ENCODE measurements around the gene EPDR1.
A peak's percentile ranks its signal among the peaks of the same experiment; 100 is the strongest.

EPDR1 gene

GRCh38 chr7:37920305-37920848, at the start of gene EPDR1:
Gene EPDR1, plus strand, starts transcription at chr7:37920640. Its CDS starts 300 bp downstream, at chr7:37920940.
- peak; percentile 19 for DNase-seq (ENCODE audit: extremely low spot score)
- ChIA-PET CTCF (interaction anchor here (1.3 kb wide), 1 partner anchor 425 kb away, joined by 5 read pairs; no protein-coding TSS in a partner anchor), POLR2A (no interaction called here)
- no peak for TF ChIP-seq FOXA1 (IDR thresholded peaks at IDR 0.05)
- no peak for TF ChIP-seq BHLHE40 (IDR thresholded peaks at IDR 0.05; ENCODE audit: borderline replicate concordance)
- no peak for TF ChIP-seq ZNF384 (IDR thresholded peaks at IDR 0.05)
- TF ChIP-seq PKNOX1 (IDR thresholded peaks at IDR 0.05): no peak

GRCh38 chr7:37882086-37882485, 38.4 kb upstream of the EPDR1 start:
- DNase-seq (ENCODE audit: extremely low spot score): no peak
- ChIA-PET POLR2A (no interaction called here), CTCF (no interaction called here)
- no peak for TF ChIP-seq HDGF (IDR thresholded peaks at IDR 0.05; ENCODE audit: borderline replicate concordance)
- no peak for TF ChIP-seq ELF4 (IDR thresholded peaks at IDR 0.05)
- TF ChIP-seq FOXA1 (IDR thresholded peaks at IDR 0.05): no peak
- TF ChIP-seq FOXK2 (IDR thresholded peaks at IDR 0.05): no peak
- TF ChIP-seq NFRKB (IDR thresholded peaks at IDR 0.05): no peak
- TF ChIP-seq SUZ12 (IDR thresholded peaks at IDR 0.05): no peak
- TF ChIP-seq TARDBP (IDR thresholded peaks at IDR 0.05): no peak
- TF ChIP-seq BHLHE40 (IDR thresholded peaks at IDR 0.05; ENCODE audit: borderline replicate concordance): no peak
- no peak for TF ChIP-seq ZNF384 (IDR thresholded peaks at IDR 0.05)
- no peak for TF ChIP-seq CTBP1 (IDR thresholded peaks at IDR 0.05; ENCODE audit: borderline replicate concordance)
- TF ChIP-seq L3MBTL2 (conservative IDR thresholded peaks at IDR 0.05): no peak
- TF ChIP-seq LEF1 (IDR thresholded peaks at IDR 0.05; ENCODE audit: borderline replicate concordance): no peak
- TF ChIP-seq FOXM1 (IDR thresholded peaks at IDR 0.05; ENCODE audit: borderline replicate concordance): no peak
- no peak for TF ChIP-seq PKNOX1 (IDR thresholded peaks at IDR 0.05)
- TF ChIP-seq ARNT (IDR thresholded peaks at IDR 0.05): no peak
- no peak for TF ChIP-seq SP1 (IDR thresholded peaks at IDR 0.05)

- ChIA-PET CTCF (no interaction called here), POLR2A (no interaction called here)
- no peak for DNase-seq (ENCODE audit: extremely low spot score)
- no peak for TF ChIP-seq ZNF384 (IDR thresholded peaks at IDR 0.05)
- no peak for TF ChIP-seq FOXM1 (IDR thresholded peaks at IDR 0.05; ENCODE audit: borderline replicate concordance)
- no peak for TF ChIP-seq FOXA1 (IDR thresholded peaks at IDR 0.05)
- no peak for TF ChIP-seq HDGF (IDR thresholded peaks at IDR 0.05; ENCODE audit: borderline replicate concordance)
- no peak for TF ChIP-seq ARNT (IDR thresholded peaks at IDR 0.05)
- TF ChIP-seq ELF4 (IDR thresholded peaks at IDR 0.05): no peak
- TF ChIP-seq SUZ12 (IDR thresholded peaks at IDR 0.05): no peak
- no peak for TF ChIP-seq LEF1 (IDR thresholded peaks at IDR 0.05; ENCODE audit: borderline replicate concordance)
- TF ChIP-seq TARDBP (IDR thresholded peaks at IDR 0.05): no peak
- no peak for TF ChIP-seq NFRKB (IDR thresholded peaks at IDR 0.05)
- TF ChIP-seq FOXK2 (IDR thresholded peaks at IDR 0.05): no peak
- TF ChIP-seq PKNOX1 (IDR thresholded peaks at IDR 0.05): no peak
- TF ChIP-seq CTBP1 (IDR thresholded peaks at IDR 0.05; ENCODE audit: borderline replicate concordance): no peak
Measured at GRCh38 chr7:37893359-37893758, 27.1 kb upstream of the EPDR1 start.

GRCh38 chr7:37894671-37895070, 25.8 kb upstream of the EPDR1 start:
- ChIA-PET CTCF (interaction anchor here (0.6 kb wide), 1 partner anchor 713 kb away, joined by 7 read pairs; no protein-coding TSS in a partner anchor), POLR2A (no interaction called here)
- TF ChIP-seq TARDBP (IDR thresholded peaks at IDR 0.05) (no peak), SUZ12 (IDR thresholded peaks at IDR 0.05) (no peak), HDGF (IDR thresholded peaks at IDR 0.05; ENCODE audit: borderline replicate concordance) (no peak), FOXM1 (IDR thresholded peaks at IDR 0.05; ENCODE audit: borderline replicate concordance) (no peak), FOXA1 (IDR thresholded peaks at IDR 0.05) (no peak), ARNT (IDR thresholded peaks at IDR 0.05) (no peak), BHLHE40 (IDR thresholded peaks at IDR 0.05; ENCODE audit: borderline replicate concordance) (no peak), L3MBTL2 (conservative IDR thresholded peaks at IDR 0.05) (no peak), CTBP1 (IDR thresholded peaks at IDR 0.05; ENCODE audit: borderline replicate concordance) (no peak), LEF1 (IDR thresholded peaks at IDR 0.05; ENCODE audit: borderline replicate concordance) (no peak), ELF4 (IDR thresholded peaks at IDR 0.05) (no peak), NFRKB (IDR thresholded peaks at IDR 0.05) (no peak), ZNF384 (IDR thresholded peaks at IDR 0.05) (no peak), PKNOX1 (IDR thresholded peaks at IDR 0.05) (no peak)
- DNase-seq (ENCODE audit: extremely low spot score): no peak

GRCh38 chr7:37899712-37900247, 20.7 kb upstream of the EPDR1 start:
- POLR2A ChIA-PET: no interaction called here
- no peak for DNase-seq (ENCODE audit: extremely low spot score)
- TF ChIP-seq BHLHE40 (IDR thresholded peaks at IDR 0.05; ENCODE audit: borderline replicate concordance): no peak
- TF ChIP-seq SP1 (IDR thresholded peaks at IDR 0.05): no peak
- no peak for TF ChIP-seq ZNF384 (IDR thresholded peaks at IDR 0.05)
- no peak for TF ChIP-seq LEF1 (IDR thresholded peaks at IDR 0.05; ENCODE audit: borderline replicate concordance)
- no peak for TF ChIP-seq SUZ12 (IDR thresholded peaks at IDR 0.05)
- no peak for TF ChIP-seq HDGF (IDR thresholded peaks at IDR 0.05; ENCODE audit: borderline replicate concordance)
- TF ChIP-seq ELF4 (IDR thresholded peaks at IDR 0.05): no peak
- no peak for TF ChIP-seq L3MBTL2 (conservative IDR thresholded peaks at IDR 0.05)
- CTCF ChIA-PET: interaction anchor here (0.8 kb wide), 2 partner anchors 454 to 471 kb away, joined by 4 read pairs; no protein-coding TSS in a partner anchor

All from HEK293T (cell line).